GM21423 (cell line): ENCODE results near the gene ADAMTS6.
"Not testable (repeated sequence)": the region's sequence is repeated elsewhere in the genome, so short reads cannot be mapped to it uniquely, and the experiment has no call there.

Experiments used
- ATAC-seq: cut with Tn5 transposase; IDR thresholded peaks from one replicate; pipeline ENCODE4 v1.9.1; 2021; ENCODE audit warnings: mild to moderate bottlenecking, moderate library complexity; ENCODE audit not compliant: unreplicated experiment

ADAMTS6 gene

DNA sequence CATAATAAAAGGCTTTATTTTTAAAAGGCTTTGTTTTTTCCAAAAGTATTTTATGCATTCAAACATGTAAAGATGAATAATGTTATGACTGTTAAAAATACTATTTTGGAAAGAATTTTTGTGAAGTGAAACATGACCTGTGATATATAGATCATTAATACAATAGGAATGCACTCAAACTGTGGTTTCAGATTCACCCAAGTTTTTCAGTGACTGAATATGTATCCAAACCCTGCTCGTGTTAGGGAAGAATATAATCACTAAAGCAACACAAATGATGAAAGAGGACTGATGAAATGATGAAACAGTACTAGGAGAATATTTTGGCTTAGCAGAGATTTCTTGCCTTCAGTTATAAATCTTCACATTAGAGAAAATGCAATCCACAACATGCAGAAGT lies 278.0 kb downstream of the ADAMTS6 start:
- ATAC-seq = no peak

DNA sequence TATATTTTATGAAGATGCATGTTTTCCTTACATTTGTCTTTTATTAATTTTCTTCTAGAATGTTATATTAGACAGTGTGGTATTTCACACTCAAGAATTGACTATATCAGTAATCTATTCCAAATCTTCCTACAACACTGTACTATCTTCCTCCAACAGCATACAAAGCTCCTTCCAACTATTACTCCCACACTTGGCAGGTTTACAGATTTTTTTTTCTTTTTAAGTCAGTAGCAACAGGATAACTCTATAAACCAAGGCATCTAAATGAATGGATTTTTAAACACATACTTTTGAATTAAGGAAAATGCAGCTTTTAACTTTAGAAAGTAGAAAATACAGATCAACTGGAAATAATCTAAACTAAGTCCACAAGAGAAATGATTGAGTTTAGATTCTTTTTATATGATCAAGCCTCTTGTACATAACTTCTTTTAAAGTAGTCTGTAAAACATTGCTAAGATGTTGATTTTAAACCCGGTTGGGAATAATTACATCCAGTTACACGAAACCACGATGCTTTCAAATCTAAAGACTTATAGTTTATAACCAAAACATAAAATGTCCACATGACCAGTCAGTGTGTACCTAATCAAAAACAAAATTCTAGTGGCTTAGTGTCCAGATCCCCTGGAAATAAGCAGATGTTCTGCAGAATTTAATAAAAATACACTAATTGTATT lies 281.6 kb downstream of the ADAMTS6 start:
- no peak for ATAC-seq

DNA sequence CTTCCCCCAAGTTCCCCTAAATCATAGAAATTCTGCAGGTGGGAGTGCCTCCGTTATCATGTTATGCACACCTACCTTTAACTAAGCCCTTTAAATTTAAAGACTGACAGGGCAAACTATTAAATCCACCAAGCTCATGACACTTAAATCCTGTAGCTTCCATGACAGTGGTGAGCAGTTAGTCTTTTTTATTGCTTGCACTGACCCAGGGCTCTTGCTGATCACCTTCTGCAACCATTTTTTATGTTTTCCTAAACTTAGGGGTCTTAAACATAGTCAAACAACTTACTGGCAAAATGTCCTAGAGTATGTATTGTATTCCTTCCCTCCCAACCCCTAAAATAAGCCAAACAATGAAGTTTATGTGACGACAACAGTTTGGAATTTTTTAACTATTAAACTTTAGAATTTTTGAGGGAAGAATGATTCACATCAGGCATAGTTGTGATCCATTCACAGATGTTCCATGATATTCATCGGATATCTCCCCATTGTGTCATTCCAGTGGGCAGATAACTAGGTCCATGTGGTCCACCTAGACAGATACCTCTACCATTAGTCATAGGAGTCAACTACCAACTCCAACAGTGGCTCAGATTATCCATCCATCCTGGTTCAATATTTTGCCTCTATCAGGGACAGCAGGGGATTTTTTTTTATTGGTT lies 283.1 kb downstream of the ADAMTS6 start:
- no peak for ATAC-seq

DNA sequence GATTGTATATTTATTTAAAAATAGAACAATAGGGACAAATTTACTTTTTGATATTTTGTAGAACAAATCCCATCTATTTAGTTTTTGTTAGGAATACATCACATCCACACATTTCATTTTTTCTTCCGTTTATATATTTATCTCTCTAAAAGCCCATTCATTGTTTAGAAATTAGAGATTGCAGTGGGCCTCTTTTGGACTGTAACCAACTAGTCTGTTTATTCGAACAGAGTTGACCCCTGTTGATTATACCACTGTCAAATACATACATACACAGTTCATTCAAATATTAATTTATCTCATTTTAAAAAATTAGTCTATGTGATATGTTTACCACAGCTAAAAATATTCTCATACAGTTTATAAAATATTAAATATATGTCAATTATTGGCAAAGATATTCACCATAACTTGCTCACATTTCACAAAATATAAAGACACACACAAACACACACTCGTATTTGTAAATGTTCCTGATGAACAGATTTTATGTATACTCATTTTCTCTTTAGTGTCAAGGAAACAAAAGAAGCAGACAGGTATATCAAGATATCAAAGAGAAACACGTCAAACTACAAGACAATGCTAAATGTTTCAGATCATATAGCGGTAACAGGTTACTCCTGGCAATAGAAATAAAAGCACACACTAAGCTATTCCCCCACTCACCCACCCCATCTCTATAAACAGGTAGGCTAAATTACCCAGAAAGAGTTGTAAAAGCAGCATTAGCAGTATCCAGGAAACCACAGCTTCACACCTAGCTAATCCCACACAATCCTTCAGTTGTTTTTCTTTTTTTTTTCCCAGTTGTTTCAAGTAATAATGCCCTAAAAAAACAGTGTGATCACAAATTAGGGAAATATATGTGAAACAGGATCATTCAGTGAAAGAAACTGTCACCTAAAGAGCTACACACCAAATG lies 283.9 kb downstream of the ADAMTS6 start:
- no peak for ATAC-seq

DNA sequence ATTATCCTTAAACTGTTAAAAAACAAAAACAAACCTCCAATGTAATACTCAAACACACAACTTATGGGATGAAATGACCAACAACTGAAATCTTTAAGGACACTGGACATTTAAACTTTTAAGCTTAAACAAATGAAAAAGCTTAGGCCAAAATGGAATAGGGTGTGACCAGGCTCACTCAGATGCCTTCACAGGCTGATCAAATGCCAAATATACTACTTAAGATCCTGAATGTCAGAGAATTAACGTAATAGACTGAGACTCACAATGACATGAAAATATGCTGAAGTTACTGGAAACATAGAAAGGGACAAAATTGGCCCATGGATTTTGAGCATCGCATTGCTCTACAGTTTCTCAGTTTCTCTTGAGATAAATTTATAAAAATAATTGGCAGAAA lies 286.8 kb downstream of the ADAMTS6 start:
- ATAC-seq = no peak

DNA sequence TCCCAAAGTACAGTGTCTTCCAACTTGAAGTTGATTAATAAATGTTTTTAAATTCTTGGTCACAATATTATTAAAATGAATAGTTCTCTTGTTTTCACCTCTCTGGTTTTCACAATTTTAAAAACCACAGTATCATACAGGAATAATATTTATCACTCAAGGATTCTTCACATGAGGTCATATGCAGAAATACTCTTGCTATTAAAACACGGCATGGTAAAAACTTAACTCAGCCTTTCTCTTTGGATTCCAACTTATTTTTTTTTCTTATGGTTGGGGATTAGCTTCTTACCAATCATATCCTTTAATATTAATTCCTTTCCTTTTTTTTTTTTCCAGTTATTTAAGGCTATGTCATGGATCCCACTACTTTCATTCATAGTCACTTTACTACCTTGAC lies 289.4 kb downstream of the ADAMTS6 start:
- no peak for ATAC-seq

DNA sequence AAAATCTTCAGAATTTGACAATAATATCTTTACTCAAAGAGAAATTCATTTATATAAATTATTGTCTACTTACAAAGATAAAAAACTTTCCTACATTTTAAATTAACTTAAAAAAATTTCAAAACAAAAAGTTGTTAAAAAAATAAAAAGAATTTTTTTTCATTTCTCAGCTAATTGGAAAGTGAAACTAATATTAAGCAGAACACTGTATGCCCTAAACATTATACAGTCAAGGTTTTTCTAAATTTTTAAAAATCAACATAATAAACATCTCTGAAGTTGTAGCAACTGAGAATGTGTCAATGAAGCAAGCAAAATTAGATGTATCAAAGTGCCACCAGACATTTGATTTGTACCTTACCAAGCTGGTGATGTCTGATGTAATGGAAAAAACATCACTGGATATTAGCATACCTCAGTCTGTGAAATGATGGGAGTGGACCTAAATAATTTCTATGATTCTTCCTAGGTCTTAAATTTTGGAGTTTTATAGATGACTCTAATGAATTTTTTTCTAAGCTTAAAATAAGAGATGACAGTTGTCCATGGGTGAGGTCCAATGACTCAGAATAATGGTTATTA lies 290.1 kb downstream of the ADAMTS6 start:
- ATAC-seq = no peak

DNA sequence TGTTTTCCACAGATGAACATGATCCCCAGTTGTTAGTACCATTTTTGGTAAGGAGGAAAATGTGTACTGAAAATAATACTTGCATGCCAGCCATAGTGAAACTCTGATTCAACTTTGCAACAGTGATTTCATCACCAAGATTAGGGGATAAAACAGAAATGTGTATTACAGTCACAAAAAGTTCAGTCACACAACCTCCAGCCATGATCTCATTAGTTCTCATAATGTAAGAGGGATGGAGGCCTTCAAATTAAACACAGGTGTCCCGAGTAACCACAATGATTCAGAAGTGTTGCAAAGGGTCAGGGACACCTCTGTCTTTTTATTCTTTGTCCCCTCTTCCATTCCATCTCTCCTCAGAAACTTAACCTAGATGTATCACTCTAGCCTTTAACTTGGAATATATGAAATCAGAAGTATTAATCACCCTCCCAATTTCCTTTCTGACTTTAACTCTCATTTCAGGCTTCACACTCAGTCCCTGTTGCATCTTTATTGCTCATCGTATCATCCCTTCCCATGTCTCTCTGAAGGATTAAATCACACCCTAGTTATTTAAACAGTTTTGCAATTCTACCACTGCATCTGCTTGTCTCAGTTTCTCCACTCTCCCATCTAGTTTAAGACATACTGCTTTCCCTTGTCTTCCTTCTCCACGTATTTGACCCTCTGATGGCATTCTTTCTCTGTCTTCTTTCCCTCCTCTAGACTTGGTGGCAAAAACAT lies 291.2 kb downstream of the ADAMTS6 start:
- ATAC-seq = no peak

DNA sequence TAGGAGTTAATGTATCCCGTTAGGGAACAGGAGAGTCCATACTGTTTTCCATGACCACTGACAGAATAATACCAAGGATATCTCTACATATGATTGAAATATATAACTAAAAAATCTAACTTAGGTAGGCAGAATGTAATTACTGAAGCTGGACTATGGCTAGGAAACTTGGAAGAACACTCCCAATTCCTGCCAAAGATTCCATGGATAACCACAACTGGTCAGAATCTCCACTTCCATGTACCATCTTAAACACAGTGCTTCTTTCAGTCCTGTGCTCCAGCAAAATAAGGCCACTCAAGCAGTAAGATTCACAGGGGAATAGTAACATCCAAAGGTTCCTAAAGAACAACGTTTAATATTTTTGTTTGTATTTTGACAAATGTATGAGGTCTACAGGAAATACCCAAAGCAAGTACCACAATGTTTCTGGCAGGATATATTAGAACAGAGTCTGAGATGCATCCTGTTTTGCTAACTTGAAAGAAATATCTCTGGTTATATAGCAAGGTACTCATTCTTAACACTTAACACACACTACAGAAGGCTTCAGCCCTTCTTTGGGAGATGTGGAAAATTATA lies 295.0 kb downstream of the ADAMTS6 start:
- no peak for ATAC-seq

DNA sequence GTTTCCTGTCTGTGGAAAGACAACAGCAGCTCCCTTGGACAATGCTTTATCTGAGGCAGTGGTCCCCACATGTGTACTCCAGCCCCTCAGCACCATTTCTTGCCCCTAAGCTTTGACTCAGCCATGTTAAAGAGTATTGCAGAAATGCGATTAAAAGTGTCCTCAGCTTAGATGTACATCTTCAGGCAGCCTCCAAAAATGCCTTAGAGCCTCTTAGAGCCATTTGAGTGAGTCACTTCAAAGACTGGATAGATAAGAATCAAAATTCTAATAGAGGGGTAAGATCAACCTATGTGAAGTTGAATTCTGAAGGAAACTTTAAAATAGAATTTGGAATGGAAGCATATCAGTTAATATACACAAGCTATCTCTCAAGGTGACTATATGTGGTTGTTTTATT lies 296.3 kb downstream of the ADAMTS6 start:
- no peak for ATAC-seq

DNA sequence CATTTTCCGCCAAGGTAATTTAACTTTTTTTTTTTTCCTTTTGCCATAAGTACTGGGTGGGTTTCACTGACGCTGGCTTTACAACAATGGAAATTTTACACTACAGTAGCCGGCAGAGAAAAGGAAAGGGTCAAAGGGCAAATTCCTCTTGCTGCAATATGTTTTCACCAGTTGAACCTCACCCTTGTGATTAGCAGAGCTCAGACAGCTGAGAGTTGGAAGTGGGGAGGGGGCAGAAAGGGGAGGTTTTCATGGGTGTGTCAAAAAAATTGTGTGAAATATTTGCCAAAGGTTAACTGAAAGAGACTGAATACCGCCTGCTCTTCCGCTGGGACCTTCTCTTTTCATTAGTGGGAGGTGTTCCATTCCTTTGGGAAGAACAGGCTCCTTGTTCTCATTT lies 296.9 kb downstream of the ADAMTS6 start:
- ATAC-seq = no peak

DNA sequence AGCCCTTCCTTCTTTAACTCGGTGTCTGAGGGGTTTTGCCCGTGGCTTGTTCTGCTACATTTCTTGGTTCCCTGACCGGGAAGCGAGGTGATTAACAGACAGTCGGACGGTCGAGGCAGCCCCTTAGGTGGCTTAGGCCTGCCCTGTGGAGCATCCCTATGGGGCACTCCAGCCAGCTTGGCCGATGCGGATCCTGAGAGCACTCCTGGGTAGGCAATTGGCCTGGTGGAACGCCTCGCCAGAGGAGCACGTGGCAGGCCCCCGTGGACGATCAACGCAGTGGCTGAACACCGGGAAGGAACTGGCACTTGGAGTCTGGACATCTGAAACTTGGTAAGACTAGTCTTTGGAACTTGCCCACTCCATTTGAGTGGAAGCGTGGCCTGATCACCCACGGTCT lies 307.5 kb downstream of the ADAMTS6 start:
- ATAC-seq = not testable (repeated sequence)

DNA sequence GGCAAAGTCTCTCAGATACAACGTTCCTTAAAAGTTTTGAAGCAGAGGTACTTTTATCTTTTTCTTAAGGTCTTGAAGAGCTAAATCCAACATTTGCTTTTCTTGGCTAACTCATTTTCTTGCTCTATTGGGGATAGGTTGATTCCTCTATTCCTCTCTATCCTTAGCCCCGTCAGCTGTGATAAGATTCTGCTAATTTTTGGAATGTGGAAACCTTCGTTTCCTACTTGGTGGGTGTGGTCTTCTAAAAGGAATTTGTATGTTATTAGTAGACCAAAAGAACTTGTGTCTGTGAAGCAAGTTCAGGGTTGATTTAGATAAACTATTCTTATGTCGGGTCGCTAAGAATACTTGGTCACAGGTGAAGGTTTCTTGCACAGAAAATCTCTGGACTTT lies 308.6 kb downstream of the ADAMTS6 start:
- no peak for ATAC-seq

DNA sequence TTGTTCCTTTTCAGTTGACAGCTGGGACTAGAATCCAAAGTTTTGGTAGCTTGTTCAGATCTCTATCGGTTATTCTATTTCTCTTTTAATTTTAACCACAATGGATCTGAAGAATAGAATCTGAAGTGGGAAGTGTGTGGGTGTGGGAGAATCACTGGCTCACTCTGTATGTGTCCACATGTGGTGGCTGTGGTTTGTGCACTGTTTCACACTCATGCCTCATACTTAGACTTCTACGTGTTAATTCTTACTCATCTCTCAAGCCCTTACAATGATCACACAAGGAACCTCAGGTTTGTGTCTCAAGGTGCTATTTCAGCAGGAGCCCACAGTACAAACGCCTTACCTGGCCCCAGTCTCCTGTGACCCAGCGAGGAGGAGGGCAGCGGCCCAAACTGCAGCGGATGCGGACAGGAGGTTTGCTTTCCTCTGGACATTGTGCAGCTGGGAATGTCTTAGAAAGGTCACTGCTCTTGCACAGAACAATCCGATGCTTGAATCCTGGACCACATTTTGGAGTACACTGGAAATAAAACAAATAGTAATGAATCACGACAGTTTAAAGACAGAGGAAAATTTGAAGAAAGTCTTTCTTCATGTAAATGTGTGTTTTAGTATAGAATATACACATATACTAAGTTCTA lies 309.1 kb downstream of the ADAMTS6 start:
- peak; percentile 97 for ATAC-seq

DNA sequence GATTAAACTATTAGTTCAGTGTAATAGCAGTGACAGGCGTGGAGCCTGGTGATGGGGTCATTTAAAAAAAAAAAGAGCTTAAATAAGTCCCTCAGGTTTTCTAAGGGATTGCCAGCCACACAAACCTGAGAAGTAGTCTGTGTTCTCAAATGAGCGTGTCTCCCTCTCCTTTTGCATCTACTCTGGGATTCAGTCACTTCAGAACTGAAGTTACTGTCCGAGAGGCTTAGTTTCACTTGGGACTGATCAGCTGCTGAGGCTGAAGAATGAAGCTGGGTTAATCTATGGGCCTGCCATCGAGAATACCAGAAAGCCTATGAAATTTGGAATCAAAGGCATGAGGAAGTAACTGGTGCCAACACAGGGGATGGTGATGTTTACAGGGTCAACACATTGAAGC lies 310.1 kb downstream of the ADAMTS6 start:
- no peak for ATAC-seq

DNA sequence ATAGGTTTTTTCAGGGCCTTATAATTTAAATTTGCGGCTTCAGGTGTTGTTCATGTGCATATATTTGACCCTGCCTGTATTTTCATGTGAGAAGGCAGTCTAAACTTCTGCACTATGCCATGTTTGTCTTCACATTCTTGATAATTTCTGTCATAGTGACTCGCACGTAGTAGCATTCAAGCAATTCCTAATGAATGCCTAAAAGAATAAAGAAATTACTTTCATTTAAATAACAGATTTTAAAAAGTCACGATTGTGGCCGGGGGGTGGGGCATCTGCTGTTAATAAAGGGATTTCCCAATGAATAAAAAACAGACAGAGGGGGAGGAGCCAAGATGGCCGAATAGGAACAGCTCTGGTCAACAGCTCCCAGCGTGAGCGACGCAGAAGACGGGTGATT lies 318.0 kb downstream of the ADAMTS6 start:
- no peak for ATAC-seq

DNA sequence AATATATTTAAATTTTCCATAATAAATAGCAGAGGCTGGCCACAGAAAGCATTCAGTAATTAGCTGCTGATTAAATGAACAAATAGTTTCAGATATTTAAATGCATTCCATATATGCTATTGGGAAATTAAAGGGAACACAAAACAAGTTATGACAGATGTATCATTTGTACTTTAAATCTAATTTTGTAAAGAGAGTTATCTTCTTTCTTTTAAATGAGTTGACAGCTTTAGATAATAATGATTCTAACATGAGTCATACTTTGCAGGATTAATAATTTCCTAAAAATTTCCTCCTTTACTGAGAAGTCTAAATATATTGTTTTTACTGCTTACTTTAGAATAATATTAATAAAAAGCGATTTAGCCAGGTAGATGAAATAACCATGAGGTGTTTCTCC lies 320.1 kb downstream of the ADAMTS6 start:
- no peak for ATAC-seq

DNA sequence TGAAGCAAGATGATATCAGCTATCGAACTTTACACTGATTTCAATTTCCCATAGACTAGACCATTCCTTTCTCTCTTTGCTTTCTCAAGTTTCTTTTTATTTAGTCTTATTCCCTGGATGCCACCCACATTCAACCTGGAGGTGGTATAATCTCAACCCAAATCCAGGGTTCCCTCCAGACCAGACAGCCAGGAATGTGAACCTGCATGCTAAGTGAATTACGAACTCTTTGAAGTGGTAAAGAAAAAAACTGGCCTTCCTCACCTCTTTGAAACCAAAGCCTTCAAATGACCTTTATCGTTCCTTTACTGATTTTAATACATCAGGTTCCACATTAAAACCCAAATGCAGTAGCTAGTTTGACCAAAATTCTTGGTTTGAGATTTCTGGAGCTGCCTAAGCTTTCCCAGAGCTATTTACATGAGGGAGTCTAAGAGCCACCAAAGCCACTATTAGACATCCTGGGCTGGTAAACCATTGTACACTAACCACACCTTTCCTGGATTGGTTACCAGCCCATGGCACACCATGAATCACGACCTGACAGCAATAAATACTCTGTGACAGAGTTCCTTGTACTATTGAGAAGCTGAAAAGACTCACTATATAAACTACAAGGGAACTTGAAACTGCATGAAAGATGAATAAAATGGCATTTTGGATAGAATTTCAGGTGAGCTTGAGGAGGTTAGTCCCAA lies 323.7 kb downstream of the ADAMTS6 start:
- no peak for ATAC-seq

DNA sequence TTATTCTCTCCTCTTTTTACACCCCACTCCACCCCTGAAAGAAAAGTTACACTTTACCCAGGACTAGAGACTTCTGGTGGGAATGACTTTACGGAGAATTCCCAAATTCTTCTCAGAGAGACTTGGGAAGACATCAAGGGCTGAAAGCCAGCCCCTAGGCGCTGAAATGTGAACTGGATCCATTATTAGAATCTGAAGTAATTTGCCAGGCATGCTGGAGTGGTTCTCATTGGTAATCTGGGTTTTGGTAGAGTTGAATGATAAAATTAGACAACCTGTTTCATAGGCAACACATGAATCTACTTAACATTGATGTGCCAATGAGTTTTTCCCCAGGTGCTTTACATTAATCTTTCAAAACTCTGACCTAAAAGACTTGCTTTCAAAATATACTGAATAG lies 324.8 kb downstream of the ADAMTS6 start:
- ATAC-seq = no peak
